Muscle of leg (tissue), 11 donors: ENCODE results near the gene KIF6. TPM values are rescaled to one million over a fixed set of nuclear protein-coding genes. Genes with fewer than 3 reads are reported as not detected.

Experiments used
- DNase-seq: peaks from one replicate; pipeline ENCODE4 v3.0.0; 2013
- H3K27ac ChIP-seq: one replicate; pipeline ENCODE4 v1.5.1; 2013; ENCODE audit warnings: mild to moderate bottlenecking, low read length, control low read depth
- H3K27me3 ChIP-seq: one replicate; pipeline ENCODE4 v1.6.1; 2013; ENCODE audit warnings: low read length; ENCODE audit not compliant: control insufficient read depth, insufficient read depth
- H3K36me3 ChIP-seq: one replicate; pipeline ENCODE4 v1.6.1; 2013; ENCODE audit warnings: low read length; ENCODE audit not compliant: control insufficient read depth, insufficient read depth
- H3K4me1 ChIP-seq: one replicate; pipeline ENCODE4 v1.6.1; 2013; ENCODE audit warnings: low read length; ENCODE audit not compliant: control insufficient read depth, insufficient read depth
- H3K4me3 ChIP-seq: one replicate; pipeline ENCODE4 v1.5.1; 2013; ENCODE audit warnings: low read length, control low read depth
- H3K9me3 ChIP-seq: replicated peaks from 2 replicates; pipeline ENCODE4 v1.6.1; 2013; ENCODE audit warnings: low read depth, low read length; ENCODE audit not compliant: control insufficient read depth
- WGBS: methylation state at CpG from one replicate; pipeline ENCODE4 v1.1.5; 2013; ENCODE audit warnings: missing lambda C conversion rate; ENCODE audit not compliant: insufficient coverage; 5-methylcytosine and 5-hydroxymethylcytosine counted together
- polyA plus RNA-seq, 8 donors: library from polyadenylated mRNA; unstranded; fragments of 120-200 nt; gene quantifications; one replicate each; pipeline versions ENCODE4 v1.2.1 to v1.2.3, GENCODE V29; 2013; ENCODE audit warnings: inconsistent platforms in 1 of 8, low replicate concordance in 1 of 8; ENCODE audit not compliant: insufficient read length in 8 of 8, insufficient read depth in 1 of 8
- total RNA-seq: library from RNA; stranded (reverse); fragments of 120-200 nt; gene quantifications from one replicate; pipeline ENCODE4 v1.2.4, GENCODE V29; 2013

KIF6 gene
- total and polyA plus RNA-seq, 9 donors, result 0.61 to 1.4 (median 1.1) TPM

- Histone ChIP-seq H3K4me1 (peaks cover 2% of the 10 kb centered on the region), H3K9me3 (no peaks in the 10 kb centered on the region), H3K4me3 (no peak overlapping the region), H3K27ac (no peak overlapping the region), H3K36me3 (no peaks in the 10 kb centered on the region), H3K27me3 (no peaks in the 10 kb centered on the region)
- DNase-seq, result no peak
- 65% methylated on average over 5 of the region's 5 CpGs for WGBS
These were observed 346.2 kb downstream of the KIF6 start for GRCh38 chr6:39378960-39379425.

- H3K9me3 ChIP-seq, result no peaks in the 10 kb centered on the region
- H3K4me1 ChIP-seq, result peaks cover 2% of the 10 kb centered on the region
- H3K27ac ChIP-seq, result no peak overlapping the region
- DNase-seq, result no peak
- H3K36me3 ChIP-seq, result no peaks in the 10 kb centered on the region
- 75% methylated on average over 7 of the region's 10 CpGs for WGBS
- H3K27me3 ChIP-seq, result no peaks in the 10 kb centered on the region
- no peak overlapping the region for H3K4me3 ChIP-seq
These were observed 346.8 kb downstream of the KIF6 start for GRCh38 chr6:39378175-39378959.

- no peaks in the 10 kb centered on the region for H3K27me3 ChIP-seq
- peaks cover 2% of the 10 kb centered on the region for H3K4me1 ChIP-seq
- H3K4me3 ChIP-seq, result no peak overlapping the region
- 0% methylated on average over 2 of the region's 6 CpGs for WGBS
- H3K36me3 ChIP-seq, result no peaks in the 10 kb centered on the region
- H3K27ac ChIP-seq, result no peak overlapping the region
- H3K9me3 ChIP-seq, result no peaks in the 10 kb centered on the region
- DNase-seq, result peak; percentile 90
These were observed 347.7 kb downstream of the KIF6 start for GRCh38 chr6:39377539-39377950.

- Histone ChIP-seq H3K27ac (no peak overlapping the region), H3K4me3 (no peak overlapping the region), H3K27me3 (no peaks in the 10 kb centered on the region), H3K36me3 (no peaks in the 10 kb centered on the region), H3K9me3 (no peaks in the 10 kb centered on the region), H3K4me1 (peaks cover 2% of the 10 kb centered on the region)
- 74% methylated on average over 3 of the region's 3 CpGs for WGBS
- no peak for DNase-seq
These were observed 349.8 kb downstream of the KIF6 start for GRCh38 chr6:39375405-39375804.

GRCh38 chr6:39370390-39370789 lies 354.8 kb downstream of the KIF6 start:
- no peaks in the 10 kb centered on the region for H3K27me3 ChIP-seq
- no peaks in the 10 kb centered on the region for H3K4me1 ChIP-seq
- no peaks in the 10 kb centered on the region for H3K9me3 ChIP-seq
- DNase-seq, result no peak
- H3K27ac ChIP-seq, result no peak overlapping the region
- H3K36me3 ChIP-seq, result no peaks in the 10 kb centered on the region
- no peak overlapping the region for H3K4me3 ChIP-seq
- WGBS, result no CpG with 5 or more reads among the region's 3 CpGs

GRCh38 chr6:39369987-39370386 lies 355.2 kb downstream of the KIF6 start:
- no CpG with 5 or more reads among the region's 1 CpG for WGBS
- H3K27me3 ChIP-seq, result no peaks in the 10 kb centered on the region

GRCh38 chr6:39367700-39368099 lies 357.5 kb downstream of the KIF6 start:
- no peaks in the 10 kb centered on the region for H3K4me1 ChIP-seq
- no peaks in the 10 kb centered on the region for H3K9me3 ChIP-seq
- H3K4me3 ChIP-seq, result no peak overlapping the region
- no peak for DNase-seq
- WGBS, result 43% methylated on average over 1 of the region's 3 CpGs
- no peaks in the 10 kb centered on the region for H3K27me3 ChIP-seq
- H3K36me3 ChIP-seq, result no peaks in the 10 kb centered on the region
- H3K27ac ChIP-seq, result no peak overlapping the region

More at GRCh38 chr6:39369987-39370386, 355.2 kb downstream of the KIF6 start:
- no peaks in the 10 kb centered on the region for H3K36me3 ChIP-seq
- no peaks in the 10 kb centered on the region for H3K9me3 ChIP-seq
- no peaks in the 10 kb centered on the region for H3K4me1 ChIP-seq
- peak; percentile 36 for DNase-seq
- no peak overlapping the region for H3K27ac ChIP-seq
- no peak overlapping the region for H3K4me3 ChIP-seq

- Histone ChIP-seq H3K27ac (no peak overlapping the region), H3K36me3 (no peaks in the 10 kb centered on the region), H3K9me3 (no peaks in the 10 kb centered on the region), H3K4me1 (peaks cover 1% of the 10 kb centered on the region), H3K4me3 (no peak overlapping the region), H3K27me3 (no peaks in the 10 kb centered on the region)
- no peak for DNase-seq
- WGBS, result 73% methylated on average over 5 of the region's 9 CpGs
These were observed 358.1 kb downstream of the KIF6 start for GRCh38 chr6:39366931-39367618.

GRCh38 chr6:39365281-39366074 lies 359.7 kb downstream of the KIF6 start:
- WGBS, result 83% methylated on average over 10 of the region's 13 CpGs

GRCh38 chr6:39363280-39363679 lies 361.9 kb downstream of the KIF6 start:
- Histone ChIP-seq H3K27me3 (no peaks in the 10 kb centered on the region), H3K9me3 (no peaks in the 10 kb centered on the region), H3K4me1 (peaks cover 9% of the 10 kb centered on the region), H3K4me3 (no peak overlapping the region), H3K36me3 (no peaks in the 10 kb centered on the region), H3K27ac (no peak overlapping the region)
- DNase-seq, result no peak
- WGBS, result 57% methylated on average over 7 of the region's 8 CpGs

More at GRCh38 chr6:39365281-39366074, 359.7 kb downstream of the KIF6 start:
- H3K9me3 ChIP-seq, result no peaks in the 10 kb centered on the region
- no peaks in the 10 kb centered on the region for H3K36me3 ChIP-seq
- H3K4me3 ChIP-seq, result no peak overlapping the region
- no peaks in the 10 kb centered on the region for H3K27me3 ChIP-seq
- H3K27ac ChIP-seq, result no peak overlapping the region
- no peak for DNase-seq
- H3K4me1 ChIP-seq, result peaks cover 5% of the 10 kb centered on the region
